K562 (cell line): ENCODE measurements around the gene CCDC69.
"Not testable (repeated sequence)": the region's sequence is repeated elsewhere in the genome, so short reads cannot be mapped to it uniquely, and the experiment has no call there.

Experiments
- CHD2 ChIP-seq: IDR thresholded peaks from 2 replicates; pipeline ENCODE4 v1.6.1; 2011; ENCODE audit warnings: low read depth, low read length
- CTCF ChIP-seq, 3 experiments: IDR thresholded peaks in 2 of 3; conservative IDR thresholded peaks in 1 of 3; 2 replicates each; pipeline ENCODE4 v1.5.1; 2011 to 2012; ENCODE audit warnings: low read length in 3 of 3, mild to moderate bottlenecking in 3 of 3, control low read depth in 2 of 3, improper control_type of control experiment in 1 of 3, inconsistent platforms in 1 of 3, low read depth in 1 of 3, mixed read lengths in 1 of 3, moderate library complexity in 1 of 3; ENCODE audit not compliant: insufficient read depth in 2 of 3
- EZH2 ChIP-seq: IDR thresholded peaks from 2 replicates; pipeline ENCODE4 v1.6.1; 2012; ENCODE audit warnings: low read depth, mild to moderate bottlenecking, inconsistent platforms, low read length, borderline replicate concordance
- HMG20B ChIP-seq: fragments of 250-450 bp; sonication (Bioruptor Pico); IDR thresholded peaks from 2 replicates; pipeline ENCODE4 v1.5.0; 2021; ENCODE audit warnings: mild to moderate bottlenecking
- NBN ChIP-seq: fragments of 450-650 bp; IDR thresholded peaks from 2 replicates; pipeline ENCODE4 v1.6.1; 2016; ENCODE audit warnings: low read depth, mild to moderate bottlenecking
- NONO ChIP-seq, 2 experiments: fragments of 200-400 bp in 1 of 2; fragments of 450-650 bp in 1 of 2; formaldehyde crosslinking in 1 of 2; IDR thresholded peaks; 2 replicates each; pipeline ENCODE4 v1.6.1; 2017; ENCODE audit warnings: low read depth in 2 of 2, mild to moderate bottlenecking in 2 of 2, moderate library complexity in 2 of 2, low read length in 1 of 2
- POLR2A ChIP-seq: fragments of 450-650 bp; conservative IDR thresholded peaks from 2 replicates; pipeline ENCODE4 v1.6.1; 2016
- POLR2AphosphoS5 ChIP-seq: IDR thresholded peaks from 2 replicates; pipeline ENCODE4 v1.6.1; 2011; ENCODE audit warnings: mild to moderate bottlenecking, low read depth, low read length, moderate library complexity; ENCODE audit not compliant: control insufficient read depth, insufficient read depth
- RAD21 ChIP-seq, 2 experiments: fragments of 250-450 bp in 1 of 2; fragments of 450-650 bp in 1 of 2; sonication (Bioruptor Pico) in 1 of 2; formaldehyde crosslinking in 1 of 2; IDR thresholded peaks in 1 of 2; conservative IDR thresholded peaks in 1 of 2; 2 replicates each; pipeline versions ENCODE4 v1.4.0 to v1.8.0; 2020 to 2022; ENCODE audit warnings: mild to moderate bottlenecking in 2 of 2, moderate library complexity in 1 of 2
- SIRT6 ChIP-seq: IDR thresholded peaks from one replicate; pipeline ENCODE4 v1.6.1; 2012; ENCODE audit warnings: low read depth, mild to moderate bottlenecking, control low read depth, inconsistent platforms, low read length, moderate library complexity
- USF1 ChIP-seq: sonication (generic); formaldehyde crosslinking; IDR thresholded peaks from 2 replicates; pipeline ENCODE4 v1.9.0; 2022; ENCODE audit warnings: mild to moderate bottlenecking, missing genetic modification reagents
- YY1 ChIP-seq, 3 experiments: IDR thresholded peaks; 2 replicates each; pipeline ENCODE4 v1.6.1; 2011; ENCODE audit warnings: low read length in 2 of 3, mild to moderate bottlenecking in 2 of 3, moderate library complexity in 2 of 3, borderline replicate concordance in 1 of 3, control low read depth in 1 of 3, low read depth in 1 of 3; ENCODE audit not compliant: insufficient read depth in 3 of 3, insufficient replicate concordance in 2 of 3, control insufficient read depth in 1 of 3, insufficient read length in 1 of 3; ENCODE audit errors: extremely low read depth in 1 of 3
- ZNF212 ChIP-seq: fragments of 450-650 bp; formaldehyde crosslinking; IDR thresholded peaks from 2 replicates; pipeline ENCODE4 v1.4.0; 2020; ENCODE audit warnings: mild to moderate bottlenecking

DNA sequence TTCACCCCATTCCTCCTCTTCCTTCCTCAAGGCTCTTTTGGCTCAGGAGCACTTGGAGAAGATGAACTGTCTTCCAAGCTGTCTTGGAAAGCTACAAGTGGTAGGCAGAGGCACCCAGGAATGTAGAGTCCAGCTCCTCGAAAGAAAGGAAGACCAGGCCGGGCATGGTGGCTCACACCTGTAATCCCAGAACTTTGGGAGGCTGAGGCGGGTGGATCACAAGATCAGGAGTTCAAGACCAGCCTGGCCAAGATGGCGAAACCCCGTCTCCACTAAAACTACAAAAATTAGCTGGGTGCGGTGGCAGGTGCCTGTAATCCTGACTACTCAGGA is 11.3 kb upstream of the CCDC69 start:
- TF ChIP-seq RAD21 (CRISPR knock-in tag; conservative IDR thresholded peaks at IDR 0.05 in 1 of 2, IDR thresholded peaks at IDR 0.05 in 1 of 2); NONO (IDR thresholded peaks at IDR 0.05; ENCODE audit: low read depth in 2 of 2, low read length in 1 of 2); POLR2AphosphoS5; YY1 (IDR thresholded peaks at IDR 0.05; ENCODE audit: borderline replicate concordance in 1 of 3, control insufficient read depth in 1 of 3, extremely low read depth in 1 of 3, insufficient read depth in 3 of 3, insufficient read length in 1 of 3, insufficient replicate concordance in 2 of 3, low read depth in 1 of 3, low read length in 2 of 3); CTCF (IDR thresholded peaks at IDR 0.05 in 2 of 3, conservative IDR thresholded peaks at IDR 0.05 in 1 of 3; ENCODE audit: insufficient read depth in 2 of 3, low read depth in 1 of 3, low read length in 3 of 3); USF1; ZNF212 (CRISPR knock-in tag); HMG20B (CRISPR knock-in tag); SIRT6; EZH2; POLR2A; CHD2; NBN: not testable (repeated sequence)
